Adrenal gland (tissue), 5 donors: ENCODE measurements around the gene NT5M.

Experiments
- POLR2A ChIP-seq, 2 donors: fragments of 450-650 bp; IDR thresholded peaks; one replicate each; pipeline ENCODE4 v1.6.1; 2017; ENCODE audit warnings: antibody characterized with exemption in 2 of 2, mild to moderate bottlenecking in 2 of 2, moderate library complexity in 1 of 2
- TF ChIP-seq, protein P1 (sequence below), 6 experiments: fragments of 450-650 bp in 4 of 6; fragments of 200-600 bp in 2 of 6; sonication (generic) in 1 of 6; IDR thresholded peaks; 1 replicate in 5 of 6; 2 replicates in 1 of 6; pipeline versions ENCODE4 v1.5.1 to v1.8.0; 2016 to 2021; ENCODE audit warnings: antibody characterized with exemption in 6 of 6, mild to moderate bottlenecking in 2 of 6, moderate library complexity in 1 of 6
- donor health status: DM: no; HTN: no; CAD: no.

DNA sequence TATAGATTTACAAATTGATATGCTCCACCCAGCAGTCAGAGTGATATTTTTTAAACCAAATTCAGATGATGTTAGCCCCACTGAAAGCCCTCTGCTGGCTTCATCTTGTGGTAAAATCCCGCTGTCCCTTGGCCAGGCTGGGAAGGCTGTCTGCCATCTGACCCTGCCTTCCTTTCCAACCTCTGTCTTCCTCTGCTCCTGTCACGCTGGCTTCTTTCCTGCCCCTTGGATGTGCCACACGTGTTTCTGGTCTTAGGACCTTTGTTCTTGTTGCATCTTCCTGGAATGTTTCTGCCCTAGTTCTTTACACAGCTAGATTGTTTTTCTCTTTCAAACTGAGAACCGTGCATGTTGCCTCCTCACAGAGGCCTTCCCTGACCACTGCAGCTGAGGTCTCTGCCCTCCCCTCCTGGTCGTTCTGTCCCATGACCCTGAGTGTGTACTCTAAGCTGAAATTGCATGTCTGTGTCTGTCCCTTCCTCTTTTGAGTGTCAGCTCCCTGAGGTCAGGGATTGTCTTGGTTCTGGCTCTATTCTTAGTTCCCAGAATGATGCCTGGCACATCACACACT lies 11.4 kb downstream of the NT5M start:
- no peak for TF ChIP-seq POLR2A (IDR thresholded peaks at IDR 0.05)
- TF ChIP-seq, protein P1, sequence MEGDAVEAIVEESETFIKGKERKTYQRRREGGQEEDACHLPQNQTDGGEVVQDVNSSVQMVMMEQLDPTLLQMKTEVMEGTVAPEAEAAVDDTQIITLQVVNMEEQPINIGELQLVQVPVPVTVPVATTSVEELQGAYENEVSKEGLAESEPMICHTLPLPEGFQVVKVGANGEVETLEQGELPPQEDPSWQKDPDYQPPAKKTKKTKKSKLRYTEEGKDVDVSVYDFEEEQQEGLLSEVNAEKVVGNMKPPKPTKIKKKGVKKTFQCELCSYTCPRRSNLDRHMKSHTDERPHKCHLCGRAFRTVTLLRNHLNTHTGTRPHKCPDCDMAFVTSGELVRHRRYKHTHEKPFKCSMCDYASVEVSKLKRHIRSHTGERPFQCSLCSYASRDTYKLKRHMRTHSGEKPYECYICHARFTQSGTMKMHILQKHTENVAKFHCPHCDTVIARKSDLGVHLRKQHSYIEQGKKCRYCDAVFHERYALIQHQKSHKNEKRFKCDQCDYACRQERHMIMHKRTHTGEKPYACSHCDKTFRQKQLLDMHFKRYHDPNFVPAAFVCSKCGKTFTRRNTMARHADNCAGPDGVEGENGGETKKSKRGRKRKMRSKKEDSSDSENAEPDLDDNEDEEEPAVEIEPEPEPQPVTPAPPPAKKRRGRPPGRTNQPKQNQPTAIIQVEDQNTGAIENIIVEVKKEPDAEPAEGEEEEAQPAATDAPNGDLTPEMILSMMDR (IDR thresholded peaks at IDR 0.05), result no peak
